ENCODE data around the gene RHEB. TPM values are rescaled to one million over a fixed set of nuclear protein-coding genes. Genes with fewer than 3 reads are reported as not detected.
A peak's percentile ranks its signal among the peaks of the same experiment; 100 is the strongest.

RHEB gene
- total and polyA plus RNA-seq, 2 experiments from 2014 or later, result 101 to 239 TPM

DNA sequence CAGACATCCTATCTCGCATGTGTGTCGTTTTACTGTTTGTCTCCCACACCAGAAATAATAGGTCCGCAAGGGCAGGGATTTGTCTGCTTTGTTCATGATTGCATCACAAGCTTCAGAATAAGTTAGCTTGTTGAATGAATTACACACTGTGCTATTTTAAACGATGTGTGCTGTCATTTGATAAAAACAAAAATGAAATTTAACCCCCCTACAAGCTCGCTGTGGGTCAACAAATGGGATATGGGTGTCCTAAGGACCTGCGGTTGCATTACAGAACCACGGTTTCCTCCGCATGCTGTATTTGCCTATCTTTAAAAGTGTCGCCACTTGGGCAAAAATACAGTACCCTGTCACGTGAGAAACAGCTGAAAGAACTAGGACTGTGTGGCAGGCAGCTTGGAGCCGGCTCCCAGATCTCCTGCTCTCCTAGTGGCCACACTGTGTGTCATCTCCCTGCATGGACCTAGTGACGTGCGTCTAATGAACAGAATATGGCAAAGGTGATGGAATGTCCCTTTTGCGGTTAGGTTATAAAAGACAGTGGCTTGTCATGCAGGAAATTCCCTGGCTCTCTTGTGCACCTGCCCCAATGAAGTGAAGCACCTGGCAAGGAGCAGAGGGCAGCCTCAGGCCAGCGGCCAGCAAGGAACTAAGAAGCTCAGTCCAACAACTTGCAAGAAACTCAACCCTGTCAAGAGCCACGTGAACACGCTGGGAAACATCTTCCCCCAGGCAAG is 46.9 kb downstream of the RHEB start:
- H3K4me1 Mint-ChIP-seq, result peaks cover 84% of the 10 kb centered on the region
- Histone ChIP-seq H3K9me2 (ENCODE audit: insufficient read depth) (no peaks in the 10 kb centered on the region), H3K4me1 (ENCODE audit: insufficient read depth) (peaks cover 68% of the 10 kb centered on the region), H3K36me3 (ENCODE audit: insufficient read depth) (peaks cover 20% of the 10 kb centered on the region), H3K4me2 (peak overlapping the region; percentile 69), H4K20me1 (replicated peaks; ENCODE audit: insufficient read depth) (no peaks in the 10 kb centered on the region; the same call in none of the 2 replicates), H3K27me3 (ENCODE audit: insufficient read depth) (no peaks in the 10 kb centered on the region), H2AFZ (no peak overlapping the region), H3F3A (replicated peaks; ENCODE audit: low read depth) (peaks cover 7% of the 10 kb centered on the region), H3K79me2 (replicated peaks; ENCODE audit: insufficient read depth) (peaks cover 58% of the 10 kb centered on the region), H3K4me3 (0 out of 2 replicates have a peak overlapping the region, but pooled peaks have one; percentile 20), H3K27ac (ENCODE audit: low read depth) (peak overlapping the region; percentile 81)
- peaks cover 3% of the 10 kb centered on the region; the same call in 2 of the 3 replicates for H3K9me3 Mint-ChIP-seq
- peaks cover 70% of the 10 kb centered on the region for H3K36me3 Mint-ChIP-seq (ENCODE audit: low read depth)
- peak overlapping the region; percentile 96 for H3K27ac Mint-ChIP-seq
- ATAC-seq (peak; percentile 12; the same call in 2 of the 3 replicates), DNase-seq (ENCODE audit: low spot score) (no peak)
- TF ChIP-seq, protein P1, sequence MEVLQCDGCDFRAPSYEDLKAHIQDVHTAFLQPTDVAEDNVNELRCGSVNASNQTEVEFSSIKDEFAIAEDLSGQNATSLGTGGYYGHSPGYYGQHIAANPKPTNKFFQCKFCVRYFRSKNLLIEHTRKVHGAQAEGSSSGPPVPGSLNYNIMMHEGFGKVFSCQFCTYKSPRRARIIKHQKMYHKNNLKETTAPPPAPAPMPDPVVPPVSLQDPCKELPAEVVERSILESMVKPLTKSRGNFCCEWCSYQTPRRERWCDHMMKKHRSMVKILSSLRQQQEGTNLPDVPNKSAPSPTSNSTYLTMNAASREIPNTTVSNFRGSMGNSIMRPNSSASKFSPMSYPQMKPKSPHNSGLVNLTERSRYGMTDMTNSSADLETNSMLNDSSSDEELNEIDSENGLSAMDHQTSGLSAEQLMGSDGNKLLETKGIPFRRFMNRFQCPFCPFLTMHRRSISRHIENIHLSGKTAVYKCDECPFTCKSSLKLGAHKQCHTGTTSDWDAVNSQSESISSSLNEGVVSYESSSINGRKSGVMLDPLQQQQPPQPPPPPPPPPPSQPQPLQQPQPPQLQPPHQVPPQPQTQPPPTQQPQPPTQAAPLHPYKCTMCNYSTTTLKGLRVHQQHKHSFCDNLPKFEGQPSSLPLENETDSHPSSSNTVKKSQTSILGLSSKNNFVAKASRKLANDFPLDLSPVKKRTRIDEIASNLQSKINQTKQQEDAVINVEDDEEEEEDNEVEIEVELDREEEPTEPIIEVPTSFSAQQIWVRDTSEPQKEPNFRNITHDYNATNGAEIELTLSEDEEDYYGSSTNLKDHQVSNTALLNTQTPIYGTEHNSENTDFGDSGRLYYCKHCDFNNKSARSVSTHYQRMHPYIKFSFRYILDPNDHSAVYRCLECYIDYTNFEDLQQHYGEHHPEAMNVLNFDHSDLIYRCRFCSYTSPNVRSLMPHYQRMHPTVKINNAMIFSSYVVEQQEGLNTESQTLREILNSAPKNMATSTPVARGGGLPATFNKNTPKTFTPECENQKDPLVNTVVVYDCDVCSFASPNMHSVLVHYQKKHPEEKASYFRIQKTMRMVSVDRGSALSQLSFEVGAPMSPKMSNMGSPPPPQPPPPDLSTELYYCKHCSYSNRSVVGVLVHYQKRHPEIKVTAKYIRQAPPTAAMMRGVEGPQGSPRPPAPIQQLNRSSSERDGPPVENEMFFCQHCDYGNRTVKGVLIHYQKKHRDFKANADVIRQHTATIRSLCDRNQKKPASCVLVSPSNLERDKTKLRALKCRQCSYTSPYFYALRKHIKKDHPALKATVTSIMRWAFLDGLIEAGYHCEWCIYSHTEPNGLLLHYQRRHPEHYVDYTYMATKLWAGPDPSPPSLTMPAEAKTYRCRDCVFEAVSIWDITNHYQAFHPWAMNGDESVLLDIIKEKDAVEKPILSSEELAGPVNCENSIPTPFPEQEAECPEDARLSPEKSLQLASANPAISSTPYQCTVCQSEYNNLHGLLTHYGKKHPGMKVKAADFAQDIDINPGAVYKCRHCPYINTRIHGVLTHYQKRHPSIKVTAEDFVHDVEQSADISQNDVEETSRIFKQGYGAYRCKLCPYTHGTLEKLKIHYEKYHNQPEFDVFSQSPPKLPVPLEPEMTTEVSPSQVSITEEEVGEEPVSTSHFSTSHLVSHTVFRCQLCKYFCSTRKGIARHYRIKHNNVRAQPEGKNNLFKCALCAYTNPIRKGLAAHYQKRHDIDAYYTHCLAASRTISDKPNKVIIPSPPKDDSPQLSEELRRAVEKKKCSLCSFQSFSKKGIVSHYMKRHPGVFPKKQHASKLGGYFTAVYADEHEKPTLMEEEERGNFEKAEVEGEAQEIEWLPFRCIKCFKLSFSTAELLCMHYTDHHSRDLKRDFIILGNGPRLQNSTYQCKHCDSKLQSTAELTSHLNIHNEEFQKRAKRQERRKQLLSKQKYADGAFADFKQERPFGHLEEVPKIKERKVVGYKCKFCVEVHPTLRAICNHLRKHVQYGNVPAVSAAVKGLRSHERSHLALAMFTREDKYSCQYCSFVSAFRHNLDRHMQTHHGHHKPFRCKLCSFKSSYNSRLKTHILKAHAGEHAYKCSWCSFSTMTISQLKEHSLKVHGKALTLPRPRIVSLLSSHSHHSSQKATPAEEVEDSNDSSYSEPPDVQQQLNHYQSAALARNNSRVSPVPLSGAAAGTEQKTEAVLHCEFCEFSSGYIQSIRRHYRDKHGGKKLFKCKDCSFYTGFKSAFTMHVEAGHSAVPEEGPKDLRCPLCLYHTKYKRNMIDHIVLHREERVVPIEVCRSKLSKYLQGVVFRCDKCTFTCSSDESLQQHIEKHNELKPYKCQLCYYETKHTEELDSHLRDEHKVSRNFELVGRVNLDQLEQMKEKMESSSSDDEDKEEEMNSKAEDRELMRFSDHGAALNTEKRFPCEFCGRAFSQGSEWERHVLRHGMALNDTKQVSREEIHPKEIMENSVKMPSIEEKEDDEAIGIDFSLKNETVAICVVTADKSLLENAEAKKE (CRISPR knock-in tag; IDR thresholded peaks at IDR 0.05), result no peak
- TF ChIP-seq, protein P2, sequence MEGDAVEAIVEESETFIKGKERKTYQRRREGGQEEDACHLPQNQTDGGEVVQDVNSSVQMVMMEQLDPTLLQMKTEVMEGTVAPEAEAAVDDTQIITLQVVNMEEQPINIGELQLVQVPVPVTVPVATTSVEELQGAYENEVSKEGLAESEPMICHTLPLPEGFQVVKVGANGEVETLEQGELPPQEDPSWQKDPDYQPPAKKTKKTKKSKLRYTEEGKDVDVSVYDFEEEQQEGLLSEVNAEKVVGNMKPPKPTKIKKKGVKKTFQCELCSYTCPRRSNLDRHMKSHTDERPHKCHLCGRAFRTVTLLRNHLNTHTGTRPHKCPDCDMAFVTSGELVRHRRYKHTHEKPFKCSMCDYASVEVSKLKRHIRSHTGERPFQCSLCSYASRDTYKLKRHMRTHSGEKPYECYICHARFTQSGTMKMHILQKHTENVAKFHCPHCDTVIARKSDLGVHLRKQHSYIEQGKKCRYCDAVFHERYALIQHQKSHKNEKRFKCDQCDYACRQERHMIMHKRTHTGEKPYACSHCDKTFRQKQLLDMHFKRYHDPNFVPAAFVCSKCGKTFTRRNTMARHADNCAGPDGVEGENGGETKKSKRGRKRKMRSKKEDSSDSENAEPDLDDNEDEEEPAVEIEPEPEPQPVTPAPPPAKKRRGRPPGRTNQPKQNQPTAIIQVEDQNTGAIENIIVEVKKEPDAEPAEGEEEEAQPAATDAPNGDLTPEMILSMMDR (conservative IDR thresholded peaks at IDR 0.05; ENCODE audit: low read depth in 2 of 2), result peak in 1 of 2 experiments; percentile 31; a peak in 1 of 4 replicates
- H3K4me3 Mint-ChIP-seq, result peak overlapping the region; percentile 52; the same call in 2 of the 3 replicates
- H3K27me3 Mint-ChIP-seq (ENCODE audit: insufficient read depth, low read depth, poor library complexity), result peaks cover 13% of the 10 kb centered on the region

Data from GM23338 (cell line).